Endodermal cell (in vitro differentiated cells): ENCODE data around the gene EFCAB8. TPM values are rescaled to one million over a fixed set of nuclear protein-coding genes. Genes with fewer than 3 reads are reported as not detected.
A peak's percentile ranks its signal among the peaks of the same experiment; 100 is the strongest.

ENCODE experiments used
- DNase-seq: peaks from one replicate; pipeline ENCODE4 v3.0.0-alpha.2; 2017
- H3K27ac ChIP-seq: 2 replicates; pipeline ENCODE4 v1.5.1; 2013; ENCODE audit warnings: mild to moderate bottlenecking, low read depth, low read length, moderate library complexity
- H3K27me3 ChIP-seq: 2 replicates; pipeline ENCODE4 v1.6.1; 2013; ENCODE audit warnings: mild to moderate bottlenecking, low read length, moderate library complexity; ENCODE audit not compliant: insufficient read depth, control insufficient read depth, poor library complexity, severe bottlenecking
- H3K36me3 ChIP-seq: 2 replicates; pipeline ENCODE4 v1.7.0; 2013; ENCODE audit warnings: mild to moderate bottlenecking, low read length, moderate library complexity; ENCODE audit not compliant: control insufficient read depth, insufficient read depth
- H3K4me1 ChIP-seq: one replicate; pipeline ENCODE4 v1.7.0; 2013; ENCODE audit warnings: low read length; ENCODE audit not compliant: control insufficient read depth, insufficient read depth
- H3K4me3 ChIP-seq: 2 replicates; pipeline ENCODE4 v1.5.1; 2013; ENCODE audit warnings: mild to moderate bottlenecking, low read length, moderate library complexity
- H3K9ac ChIP-seq: 2 replicates; pipeline ENCODE4 v1.6.1; 2013; ENCODE audit warnings: mild to moderate bottlenecking, low read length, moderate library complexity; ENCODE audit not compliant: poor library complexity, severe bottlenecking; ENCODE audit errors: extremely low read depth
- H3K9me3 ChIP-seq: 2 replicates; pipeline ENCODE4 v1.6.1; 2013; ENCODE audit warnings: mild to moderate bottlenecking, low read length, moderate library complexity; ENCODE audit not compliant: control insufficient read depth
- H3K27ac Mint-ChIP-seq: 2 replicates; pipeline ENCODE4 v1.8.0; 2020; ENCODE audit warnings: mixed read lengths
- H3K27me3 Mint-ChIP-seq: 2 replicates; pipeline ENCODE4 v1.8.0; 2021; ENCODE audit warnings: mild to moderate bottlenecking, mixed read lengths; ENCODE audit not compliant: insufficient read depth
- H3K36me3 Mint-ChIP-seq: 2 replicates; pipeline ENCODE4 v1.8.0; 2020; ENCODE audit warnings: low read depth, mixed read lengths
- H3K4me1 Mint-ChIP-seq: 2 replicates; pipeline ENCODE4 v1.8.0; 2020; ENCODE audit warnings: mixed read lengths
- H3K4me3 Mint-ChIP-seq: 2 replicates; pipeline ENCODE4 v1.8.0; 2020; ENCODE audit warnings: mild to moderate bottlenecking, moderate library complexity, mixed read lengths
- H3K9me3 Mint-ChIP-seq: 2 replicates; pipeline ENCODE4 v1.8.0; 2020; ENCODE audit warnings: mild to moderate bottlenecking, mixed read lengths
- CTCF ChIP-seq: fragments of 200-600 bp; sonication (generic); conservative IDR thresholded peaks from 2 replicates; pipeline ENCODE4 v1.5.0; 2021; ENCODE audit warnings: antibody characterized with exemption, mild to moderate bottlenecking
- WGBS, 2 experiments: methylation state at CpG; one replicate each; pipeline versions ENCODE4 v1.1.5 to v1.1.7; 2013; ENCODE audit warnings: missing lambda C conversion rate in 2 of 2, mixed read lengths in 1 of 2; ENCODE audit not compliant: insufficient coverage in 1 of 2, insufficient read length in 1 of 2; 5-methylcytosine and 5-hydroxymethylcytosine counted together
- total RNA-seq, 2 donors: library from RNA; stranded (reverse); fragmentation: NEBNext Ultra II Directional in 1 of 2; extraction: Animal tissue kit (Norgen Biotek cat#: 25700) in 1 of 2; gene quantifications; 2 replicates in 1 of 2; 3 replicates in 1 of 2; pipeline ENCODE4 v1.2.1, GENCODE V29; 2021

EFCAB8 gene
- total RNA-seq, 2 donors from 2014 or later, result 0.44 to 1.0 TPM

- Histone ChIP-seq H3K27me3 (no peaks in the 10 kb centered on the region), H3K27ac (no peak overlapping the region), H3K4me1 (no peaks in the 10 kb centered on the region), H3K36me3 (peaks cover 90% of the 10 kb centered on the region), H3K9me3 (no peaks in the 10 kb centered on the region), H3K4me3 (no peak overlapping the region), H3K9ac (no peak overlapping the region)
- no peaks in the 10 kb centered on the region for H3K9me3 Mint-ChIP-seq
- no peak for TF ChIP-seq CTCF
- 91 to 94% methylated on average over 6 of the region's 6 CpGs for WGBS, 2 experiments
- no peak for DNase-seq
- H3K27me3 Mint-ChIP-seq, result no peaks in the 10 kb centered on the region
- no peak overlapping the region for H3K4me3 Mint-ChIP-seq
- H3K4me1 Mint-ChIP-seq, result peaks cover 4% of the 10 kb centered on the region
- H3K36me3 Mint-ChIP-seq, result peaks cover 82% of the 10 kb centered on the region
- H3K27ac Mint-ChIP-seq, result no peak overlapping the region
Measured at GRCh38 chr20:32848846-32849245, 9.9 kb upstream of the EFCAB8 start.

- H3K4me1 Mint-ChIP-seq, result peaks cover 4% of the 10 kb centered on the region
- peaks cover 91% of the 10 kb centered on the region for H3K36me3 ChIP-seq
- no peaks in the 10 kb centered on the region for H3K9me3 Mint-ChIP-seq
- no peaks in the 10 kb centered on the region for H3K27me3 Mint-ChIP-seq
- WGBS, 2 experiments, result 86 to 90% methylated on average over 4 of the region's 6 CpGs
- no peak overlapping the region for H3K4me3 Mint-ChIP-seq
- H3K27ac ChIP-seq, result no peak overlapping the region
- no peak for TF ChIP-seq CTCF
- peaks cover 84% of the 10 kb centered on the region for H3K36me3 Mint-ChIP-seq
- H3K9me3 ChIP-seq, result no peaks in the 10 kb centered on the region
- H3K27ac Mint-ChIP-seq, result no peak overlapping the region
- no peak overlapping the region for H3K9ac ChIP-seq
- DNase-seq, result no peak
- no peak overlapping the region for H3K4me3 ChIP-seq
- H3K27me3 ChIP-seq, result no peaks in the 10 kb centered on the region
- H3K4me1 ChIP-seq, result no peaks in the 10 kb centered on the region
Measured at GRCh38 chr20:32849577-32849976, 9.1 kb upstream of the EFCAB8 start.

- WGBS, 2 experiments, result 91 to 92% methylated on average over 7 of the region's 7 CpGs
- no peaks in the 10 kb centered on the region for H3K9me3 ChIP-seq
Measured at GRCh38 chr20:32855387-32855786, 3.3 kb upstream of the EFCAB8 start.

More at GRCh38 chr20:32855387-32855786, 3.3 kb upstream of the EFCAB8 start:
- peak overlapping the region; percentile 12 for H3K27ac Mint-ChIP-seq
- H3K9me3 Mint-ChIP-seq, result no peaks in the 10 kb centered on the region
- H3K4me1 Mint-ChIP-seq, result peaks cover 10% of the 10 kb centered on the region
- Histone ChIP-seq H3K36me3 (peaks cover 74% of the 10 kb centered on the region), H3K4me3 (no peak overlapping the region), H3K27ac (no peak overlapping the region), H3K9ac (no peak overlapping the region), H3K4me1 (no peaks in the 10 kb centered on the region), H3K27me3 (no peaks in the 10 kb centered on the region)
- H3K27me3 Mint-ChIP-seq, result no peaks in the 10 kb centered on the region
- H3K4me3 Mint-ChIP-seq, result no peak overlapping the region
- no peak for DNase-seq
- TF ChIP-seq CTCF, result no peak
- H3K36me3 Mint-ChIP-seq, result peaks cover 62% of the 10 kb centered on the region
